Loucy (cell line): Measurements from ENCODE around the gene NPBWR2.

Experiments
- H2AFZ ChIP-seq: fragments of 200-600 bp; sonication (generic); 2 replicates; pipeline ENCODE4 v1.6.0; 2016; ENCODE audit warnings: antibody characterized with exemption, mild to moderate bottlenecking, low read length, moderate library complexity
- H3F3A ChIP-seq: fragments of 200-600 bp; 2 replicates; pipeline ENCODE4 v1.6.0; 2016; ENCODE audit warnings: antibody characterized with exemption, low read depth, mild to moderate bottlenecking
- H3K27me3 ChIP-seq: fragments of 200-600 bp; sonication (generic); 2 replicates; pipeline ENCODE4 v1.6.1; 2014; ENCODE audit warnings: low read length, mild to moderate bottlenecking; ENCODE audit not compliant: insufficient read depth, poor library complexity, severe bottlenecking
- H3K36me3 ChIP-seq: fragments of 200-600 bp; sonication (generic); 2 replicates; pipeline ENCODE4 v1.6.1; 2016; ENCODE audit warnings: low read length; ENCODE audit not compliant: insufficient read depth
- H3K4me1 ChIP-seq: fragments of 200-600 bp; sonication (generic); 2 replicates; pipeline ENCODE4 v1.5.1; 2014; ENCODE audit warnings: low read length, mild to moderate bottlenecking; ENCODE audit not compliant: insufficient read depth, poor library complexity, severe bottlenecking
- H3K4me2 ChIP-seq: fragments of 200-600 bp; sonication (generic); 2 replicates; pipeline ENCODE4 v1.6.0; 2014; ENCODE audit warnings: antibody characterized with exemption, low read length, low read depth, mild to moderate bottlenecking; ENCODE audit not compliant: poor library complexity, severe bottlenecking
- H3K4me3 ChIP-seq: fragments of 200-600 bp; sonication (generic); 2 replicates; pipeline ENCODE4 v1.5.1; 2014; ENCODE audit warnings: low read length, mild to moderate bottlenecking, mixed read lengths; ENCODE audit not compliant: poor library complexity, severe bottlenecking
- H3K79me2 ChIP-seq: fragments of 200-600 bp; sonication (generic); 2 replicates; pipeline ENCODE4 v1.6.1; 2014; ENCODE audit warnings: low read length; ENCODE audit not compliant: insufficient read depth
- H3K9ac ChIP-seq: fragments of 200-600 bp; sonication (generic); 2 replicates; pipeline ENCODE4 v1.6.0; 2014; ENCODE audit warnings: mild to moderate bottlenecking, low read depth, low read length, moderate library complexity; ENCODE audit not compliant: poor library complexity, severe bottlenecking
- H3K9me2 ChIP-seq: fragments of 200-600 bp; sonication (generic); replicated peaks from 2 replicates; pipeline ENCODE4 v1.6.1; 2016; ENCODE audit warnings: low read depth, low read length, mixed read lengths
- H3K9me3 ChIP-seq: fragments of 200-600 bp; sonication (generic); 2 replicates; pipeline ENCODE4 v1.6.1; 2014; ENCODE audit warnings: mild to moderate bottlenecking, antibody characterized with exemption, low read length, low read depth; ENCODE audit not compliant: insufficient read depth
- H4K20me1 ChIP-seq: fragments of 200-600 bp; sonication (generic); 2 replicates; pipeline ENCODE4 v1.6.0; 2014; ENCODE audit warnings: antibody characterized with exemption, low read length, mild to moderate bottlenecking; ENCODE audit not compliant: insufficient read depth, poor library complexity, severe bottlenecking
- CTCF ChIP-seq: fragments of 200-600 bp; sonication (generic); conservative IDR thresholded peaks from 2 replicates; pipeline ENCODE4 v1.5.1; 2014; ENCODE audit warnings: mild to moderate bottlenecking, antibody characterized with exemption, low read length
- EZH2phosphoT487 ChIP-seq: fragments of 200-600 bp; IDR thresholded peaks from 2 replicates; pipeline ENCODE4 v1.6.1; 2018; ENCODE audit warnings: antibody characterized with exemption, mild to moderate bottlenecking, moderate library complexity, borderline replicate concordance

Gene NPBWR2

GRCh38 chr20:64149809-64150560 is 42.6 kb upstream of the NPBWR2 start:
- no peak overlapping the region for H3K4me3 ChIP-seq
- H3K4me2 ChIP-seq: no peak overlapping the region
- TF ChIP-seq CTCF (no peak), EZH2phosphoT487 (no peak)
- H3K9me2 ChIP-seq: no peaks in the 10 kb centered on the region
- H3F3A ChIP-seq: no peaks in the 10 kb centered on the region; the same call in 1 of the 2 replicates
- H3K4me1 ChIP-seq: no peaks in the 10 kb centered on the region
- H3K79me2 ChIP-seq: no peaks in the 10 kb centered on the region
- no peaks in the 10 kb centered on the region for H3K27me3 ChIP-seq
- no peaks in the 10 kb centered on the region for H4K20me1 ChIP-seq
- no peak overlapping the region for H3K9ac ChIP-seq
- H3K36me3 ChIP-seq: no peaks in the 10 kb centered on the region
- no peak overlapping the region for H2AFZ ChIP-seq
- H3K9me3 ChIP-seq: peaks cover 39% of the 10 kb centered on the region; the same call in 1 of the 2 replicates

- Histone ChIP-seq H3K4me1 (no peaks in the 10 kb centered on the region), H2AFZ (no peak overlapping the region), H4K20me1 (no peaks in the 10 kb centered on the region), H3K79me2 (no peaks in the 10 kb centered on the region), H3K27me3 (no peaks in the 10 kb centered on the region), H3K4me3 (no peak overlapping the region), H3K9ac (no peak overlapping the region), H3K9me2 (no peaks in the 10 kb centered on the region), H3K4me2 (no peak overlapping the region), H3K36me3 (no peaks in the 10 kb centered on the region), H3F3A (no peaks in the 10 kb centered on the region; the same call in 1 of the 2 replicates), H3K9me3 (peaks cover 47% of the 10 kb centered on the region; the same call in 1 of the 2 replicates)
- TF ChIP-seq CTCF: no peak
- no peak for TF ChIP-seq EZH2phosphoT487
Measured at GRCh38 chr20:64149141-64149540, 41.8 kb upstream of the NPBWR2 start.

- no peaks in the 10 kb centered on the region for H4K20me1 ChIP-seq
- no peaks in the 10 kb centered on the region for H3K79me2 ChIP-seq
- no peak overlapping the region for H3K4me2 ChIP-seq
- no peaks in the 10 kb centered on the region for H3K36me3 ChIP-seq
- no peak overlapping the region for H2AFZ ChIP-seq
- H3K4me3 ChIP-seq: no peak overlapping the region
- TF ChIP-seq CTCF (no peak), EZH2phosphoT487 (no peak)
- no peaks in the 10 kb centered on the region; the same call in 1 of the 2 replicates for H3F3A ChIP-seq
- H3K9me3 ChIP-seq: peaks cover 49% of the 10 kb centered on the region; the same call in 1 of the 2 replicates
- H3K9me2 ChIP-seq: no peaks in the 10 kb centered on the region
- H3K9ac ChIP-seq: no peak overlapping the region
- no peaks in the 10 kb centered on the region for H3K27me3 ChIP-seq
- H3K4me1 ChIP-seq: no peaks in the 10 kb centered on the region
Measured at GRCh38 chr20:64148581-64148980, 41.2 kb upstream of the NPBWR2 start.
